K562 (cell line): ENCODE measurements around the gene KLHL29. TPM values are rescaled to one million over a fixed set of nuclear protein-coding genes. Genes with fewer than 3 reads are reported as not detected.

ENCODE experiments used
- IRF9 ChIP-seq: fragments of 450-650 bp; IDR thresholded peaks from 2 replicates; pipeline ENCODE4 v1.6.1; 2016; ENCODE audit warnings: missing biosample characterization, missing genetic modification characterization
- MEIS2 ChIP-seq: fragments of 450-650 bp; IDR thresholded peaks from 2 replicates; pipeline ENCODE4 v1.6.1; 2014; ENCODE audit warnings: mild to moderate bottlenecking; ENCODE audit not compliant: partially characterized antibody
- NR2C1 ChIP-seq, 2 experiments: fragments of 450-650 bp; IDR thresholded peaks; 2 replicates each; pipeline ENCODE4 v1.6.1; 2017; ENCODE audit warnings: mild to moderate bottlenecking in 2 of 2, antibody characterized with exemption in 1 of 2, inconsistent platforms in 1 of 2, missing compliant biosample characterization in 1 of 2, missing genetic modification characterization in 1 of 2
- SMARCC2 ChIP-seq: fragments of 450-650 bp; IDR thresholded peaks from 2 replicates; pipeline ENCODE4 v1.6.1; 2017; ENCODE audit warnings: antibody characterized with exemption, moderate library complexity, mild to moderate bottlenecking, low read depth
- polyA plus RNA-seq, 8 experiments: library from polyadenylated mRNA; depleted of rRNA in 4 of 8; stranded (reverse) in 5 of 8; unstranded in 3 of 8; fragments of >200 nt; fragmentation: Nextera tagmentation in 2 of 8; fragmentation: Illumina TruSeq in 1 of 8; extraction: Ambion mirVana in 2 of 8; extraction: Trizol in 1 of 8; gene quantifications; 2 replicates each; pipeline versions ENCODE4 v1.2.1 to v1.2.3, GENCODE V29; 2011 to 2014; ENCODE audit warnings: inconsistent platforms in 1 of 8, missing spikeins in 1 of 8
- total RNA-seq, 7 experiments: library from RNA; depleted of rRNA in 6 of 7; stranded (reverse); fragments of >200 nt in 6 of 7; fragmentation: Illumina TruSeq in 2 of 7; extraction: Trizol in 2 of 7; gene quantifications; 2 replicates each; pipeline versions ENCODE4 v1.2.1 to v1.2.3, GENCODE V29; 2011 to 2021; ENCODE audit warnings: low replicate concordance in 1 of 7

The KLHL29 gene
- total and polyA plus RNA-seq, 9 of the 15 experiments (the other 6 are each of a cell fraction or from before 2014, with no cell fraction given), result 0.03 to 0.31 (median 0.08) TPM; not detected in 1

GRCh38 chr2:23757686-23758433 is 372.9 kb downstream of the KLHL29 start (continued):
- TF ChIP-seq IRF9, result no peak
- peak; percentile 15 for TF ChIP-seq MEIS2
- peak; percentile 35; the same call in 1 of the 2 replicates for TF ChIP-seq SMARCC2
- no peak for TF ChIP-seq NR2C1 (IDR thresholded peaks at IDR 0.05)
- TF ChIP-seq NR2C1 (tag; IDR thresholded peaks at IDR 0.05), result no peak
